Endothelial cell of umbilical vein (primary cell): Measurements from ENCODE around the gene SUCNR1. TPM values are rescaled to one million over a fixed set of nuclear protein-coding genes. Genes with fewer than 3 reads are reported as not detected.

Source experiments
- BruUV-seq: library from RNA; stranded (reverse); fragments of 400-500 nt; replicated peaks from 2 replicates; lab custom pipeline; 2021; lab: Mats Ljungman, UMichigan
- CTCF ChIA-PET: fragments of 300-600, 350-600 bp; sonication (Branson Sonifier 250); formaldehyde crosslinking; loops from one replicate; lab custom pipeline; 2021; ENCODE audit warnings: antibody characterized with exemption, inconsistent platforms; lab: Charles Lee
- POLR2A ChIA-PET: fragments of 300-600, 350-600 bp; sonication (Branson Sonifier 250); formaldehyde crosslinking; loops from one replicate; lab custom pipeline; 2021; ENCODE audit warnings: antibody characterized with exemption, inconsistent platforms; lab: Charles Lee
- DNase-seq: peaks from one replicate; pipeline ENCODE4 v3.0.0-alpha.2; 2011; ENCODE audit warnings: low read depth, low spot score
- FAIRE-seq: peaks from 2 replicates; lab custom pipeline; 2011; peaks lifted over from hg19 to GRCh38; lab: Jason Lieb, UNC
- H2AFZ ChIP-seq: 2 replicates; pipeline ENCODE4 v1.6.0; 2012; ENCODE audit warnings: low read depth, low read length, control low read depth, inconsistent platforms
- H3K27ac ChIP-seq: 2 replicates; pipeline ENCODE4 v1.5.1; 2011; ENCODE audit warnings: low read depth, mild to moderate bottlenecking, control low read depth, low read length, moderate library complexity; ENCODE audit not compliant: insufficient read depth
- H3K27me3 ChIP-seq, 2 experiments: 2 replicates each; pipeline versions ENCODE4 v1.6.0 to v1.6.1; 2011; ENCODE audit warnings: low read length in 2 of 2, mixed read lengths in 1 of 2; ENCODE audit not compliant: control insufficient read depth in 2 of 2, insufficient read depth in 2 of 2
- H3K36me3 ChIP-seq, 2 experiments: 2 replicates in 1 of 2; 3 replicates in 1 of 2; pipeline ENCODE4 v1.5.1; 2011; ENCODE audit warnings: low read length in 2 of 2, mild to moderate bottlenecking in 1 of 2, moderate library complexity in 1 of 2; ENCODE audit not compliant: control insufficient read depth in 2 of 2, insufficient read depth in 2 of 2; ENCODE audit errors: extremely low read depth in 1 of 2
- H3K4me1 ChIP-seq: 3 replicates; pipeline ENCODE4 v1.5.1; 2011; ENCODE audit warnings: mild to moderate bottlenecking, low read length; ENCODE audit not compliant: control insufficient read depth, insufficient read depth; ENCODE audit errors: extremely low read depth
- H3K4me2 ChIP-seq: 2 replicates; pipeline ENCODE4 v1.6.1; 2011; ENCODE audit warnings: low read length, control low read depth, mixed read lengths; ENCODE audit not compliant: insufficient read depth
- H3K4me3 ChIP-seq, 3 experiments: fragments of 200-600 bp in 1 of 3; sonication (generic), shearing (Covaris generic) in 1 of 3; replicated peaks in 1 of 3; 2 replicates each; pipeline ENCODE4 v1.5.1; 2011 to 2016; ENCODE audit warnings: control low read depth in 3 of 3, low read length in 3 of 3, mild to moderate bottlenecking in 2 of 3, inconsistent platforms in 1 of 3, low read depth in 1 of 3, moderate library complexity in 1 of 3; ENCODE audit not compliant: insufficient read depth in 1 of 3
- H3K79me2 ChIP-seq: 2 replicates; pipeline ENCODE4 v1.6.0; 2012; ENCODE audit warnings: low read length, inconsistent platforms; ENCODE audit not compliant: control insufficient read depth, insufficient read depth
- H3K9ac ChIP-seq: replicated peaks from 2 replicates; pipeline ENCODE3; 2011; ENCODE audit warnings: low read length, control low read depth; ENCODE audit not compliant: insufficient read depth; ENCODE audit errors: extremely low read depth
- H3K9me1 ChIP-seq: replicated peaks from 3 replicates; pipeline ENCODE4 v1.6.0; 2011; ENCODE audit warnings: mild to moderate bottlenecking, low read length; ENCODE audit not compliant: control insufficient read depth, insufficient read depth; ENCODE audit errors: extremely low read depth
- H3K9me3 ChIP-seq: replicated peaks from 2 replicates; pipeline ENCODE4 v1.5.1; 2012; ENCODE audit warnings: low read length, inconsistent platforms; ENCODE audit not compliant: control insufficient read depth, insufficient read depth
- H4K20me1 ChIP-seq: replicated peaks from 2 replicates; pipeline ENCODE3; 2011; ENCODE audit warnings: mild to moderate bottlenecking, low read length; ENCODE audit not compliant: control insufficient read depth, insufficient read depth; ENCODE audit errors: extremely low read depth
- EZH2 ChIP-seq: IDR thresholded peaks from 2 replicates; pipeline ENCODE4 v1.6.1; 2012; ENCODE audit warnings: borderline replicate concordance, low read depth, mild to moderate bottlenecking, moderate library complexity, low read length, inconsistent platforms; ENCODE audit not compliant: severe bottlenecking
- FOS ChIP-seq: IDR thresholded peaks from 2 replicates; pipeline ENCODE4 v1.6.1; 2011; ENCODE audit warnings: mild to moderate bottlenecking, low read length, moderate library complexity, borderline replicate concordance; ENCODE audit not compliant: insufficient read depth
- GATA2 ChIP-seq: IDR thresholded peaks from 2 replicates; pipeline ENCODE4 v1.7.0; 2011; ENCODE audit warnings: low read depth, mild to moderate bottlenecking, moderate library complexity, mixed read lengths, low read length; ENCODE audit not compliant: insufficient read length, insufficient read depth
- JUN ChIP-seq: IDR thresholded peaks from 2 replicates; pipeline ENCODE4 v1.6.1; 2011; ENCODE audit warnings: borderline replicate concordance, low read depth; ENCODE audit not compliant: insufficient read length, insufficient read depth
- MAX ChIP-seq: IDR thresholded peaks from 2 replicates; pipeline ENCODE4 v1.6.1; 2011; ENCODE audit not compliant: insufficient read depth, insufficient read length
- MYC ChIP-seq: IDR thresholded peaks from one replicate; pipeline ENCODE4 v1.6.1; 2011; ENCODE audit warnings: mild to moderate bottlenecking, low read depth, low read length
- POLR2A ChIP-seq: IDR thresholded peaks from 2 replicates; pipeline ENCODE4 v1.6.1; 2012; ENCODE audit warnings: low read depth, mild to moderate bottlenecking, control low read depth, low read length
- POLR2AphosphoS5 ChIP-seq: IDR thresholded peaks from 2 replicates; pipeline ENCODE4 v1.6.1; 2012; ENCODE audit warnings: low read depth, mild to moderate bottlenecking, control low read depth, low read length, moderate library complexity; ENCODE audit not compliant: insufficient read depth
- dilution Hi-C: fragments of 300-500 bp; cut with MboI; formaldehyde crosslinking; loops from one replicate; pipeline ENCODE4 v1.15.0; 2019; ENCODE audit warnings: low sequenced_read_pairs; ENCODE audit not compliant: extremely low pct_ligation_motif_present
- intact Hi-C: fragments of 100-400 bp; cut with micrococcal nuclease; formaldehyde crosslinking; loops from one replicate; pipeline ENCODE4 v1.10.0; 2022
- polyA plus RNA-seq, 4 experiments: library from polyadenylated mRNA; depleted of rRNA in 3 of 4; stranded (reverse) in 3 of 4; unstranded in 1 of 4; fragments of >200 nt; gene quantifications; 2 replicates each; pipeline versions ENCODE4 v1.2.1 to v1.2.3, GENCODE V29; 2011 to 2012; ENCODE audit warnings: missing spikeins in 1 of 4
- total RNA-seq: library from RNA; stranded (reverse); gene quantifications from 2 replicates; pipeline ENCODE4 v1.2.3, GENCODE V29; 2021
- TF ChIP-seq, protein P1 (sequence below), 2 donors: IDR thresholded peaks; 1 replicate in 1 of 2; 2 replicates in 1 of 2; pipeline ENCODE4 v1.5.1; 2011; ENCODE audit warnings: low read length in 2 of 2, mild to moderate bottlenecking in 2 of 2, moderate library complexity in 2 of 2, control low read depth in 1 of 2, inconsistent platforms in 1 of 2, low read depth in 1 of 2; ENCODE audit not compliant: insufficient read depth in 1 of 2; ENCODE audit errors: extremely low read depth in 1 of 2

SUCNR1 gene
- total and polyA plus RNA-seq, 2 donors (not counting 3 experiments of a cell fraction or from before 2014, with no cell fraction given): not detected

DNA sequence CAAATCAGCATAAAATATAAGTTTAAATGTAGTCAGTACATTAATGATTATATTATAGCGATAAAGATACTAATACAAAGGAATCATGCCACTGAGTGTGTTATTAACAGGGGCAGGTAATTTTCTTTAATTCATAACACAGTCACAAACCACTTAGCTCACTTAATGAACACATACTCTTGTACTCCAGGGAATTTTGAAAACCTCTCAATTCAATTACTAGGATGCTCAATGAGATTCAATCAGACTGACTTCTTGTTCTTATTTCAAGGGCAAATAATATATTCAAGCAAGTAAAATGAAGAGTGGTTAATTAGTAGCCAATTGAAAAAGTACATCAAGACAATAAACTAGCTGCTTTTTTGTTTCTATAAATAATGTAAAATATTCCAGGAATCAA, 5.8 kb upstream of the SUCNR1 start:
- Histone ChIP-seq H3K9ac (no peak overlapping the region), H3K27ac (no peak overlapping the region), H3K36me3 (no peaks in the 10 kb centered on the region), H2AFZ (no peak overlapping the region), H3K79me2 (no peaks in the 10 kb centered on the region), H3K9me1 (no peaks in the 10 kb centered on the region), H3K27me3 (no peaks in the 10 kb centered on the region), H3K4me2 (no peak overlapping the region), H4K20me1 (no peaks in the 10 kb centered on the region), H3K9me3 (no peaks in the 10 kb centered on the region), H3K4me3 (no peak overlapping the region), H3K4me1 (peaks cover 43% of the 10 kb centered on the region)
- dilution Hi-C loops: no loop called here
- ChIA-PET POLR2A (no interaction called here), CTCF (interaction anchor here (2.0 kb wide), 1 partner anchor 8 kb away, joined by 6 read pairs; no protein-coding TSS in a partner anchor)
- intact Hi-C loops: no loop called here
- no TSS peak for BruUV-seq
- FAIRE-seq: no peak
- no peak for DNase-seq
- TF ChIP-seq MYC (no peak), EZH2 (no peak), POLR2A (no peak), POLR2AphosphoS5 (no peak), FOS (no peak), MAX (no peak), JUN (no peak), GATA2 (no peak)
- TF ChIP-seq, protein P1, sequence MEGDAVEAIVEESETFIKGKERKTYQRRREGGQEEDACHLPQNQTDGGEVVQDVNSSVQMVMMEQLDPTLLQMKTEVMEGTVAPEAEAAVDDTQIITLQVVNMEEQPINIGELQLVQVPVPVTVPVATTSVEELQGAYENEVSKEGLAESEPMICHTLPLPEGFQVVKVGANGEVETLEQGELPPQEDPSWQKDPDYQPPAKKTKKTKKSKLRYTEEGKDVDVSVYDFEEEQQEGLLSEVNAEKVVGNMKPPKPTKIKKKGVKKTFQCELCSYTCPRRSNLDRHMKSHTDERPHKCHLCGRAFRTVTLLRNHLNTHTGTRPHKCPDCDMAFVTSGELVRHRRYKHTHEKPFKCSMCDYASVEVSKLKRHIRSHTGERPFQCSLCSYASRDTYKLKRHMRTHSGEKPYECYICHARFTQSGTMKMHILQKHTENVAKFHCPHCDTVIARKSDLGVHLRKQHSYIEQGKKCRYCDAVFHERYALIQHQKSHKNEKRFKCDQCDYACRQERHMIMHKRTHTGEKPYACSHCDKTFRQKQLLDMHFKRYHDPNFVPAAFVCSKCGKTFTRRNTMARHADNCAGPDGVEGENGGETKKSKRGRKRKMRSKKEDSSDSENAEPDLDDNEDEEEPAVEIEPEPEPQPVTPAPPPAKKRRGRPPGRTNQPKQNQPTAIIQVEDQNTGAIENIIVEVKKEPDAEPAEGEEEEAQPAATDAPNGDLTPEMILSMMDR (IDR thresholded peaks at IDR 0.05; ENCODE audit: extremely low read depth in 1 of 2, insufficient read depth in 1 of 2, low read depth in 1 of 2, low read length in 2 of 2): no peak
